B cell (primary cell): ENCODE data around the gene SLIT3. TPM values are rescaled to one million over a fixed set of nuclear protein-coding genes. Genes with fewer than 3 reads are reported as not detected.

Experiments used
- ATAC-seq: fragments of 200-7000 bp; cut with Tn5 transposase; one replicate; pipeline ENCODE4 v1.10.0; 2021; ENCODE audit warnings: low read depth, mild to moderate bottlenecking, moderate number of reproducible peaks, moderate library complexity
- CTCF ChIA-PET: fragments of 350-600 bp; sonication (Branson Sonifier 250); formaldehyde crosslinking; loops from one replicate; lab custom pipeline; 2021; ENCODE audit warnings: antibody characterized with exemption, inconsistent platforms; lab: Charles Lee
- POLR2A ChIA-PET: fragments of 350-600 bp; sonication (Branson Sonifier 250); formaldehyde crosslinking; loops from one replicate; lab custom pipeline; 2021; ENCODE audit warnings: antibody characterized with exemption; lab: Charles Lee
- DNase-seq: peaks from one replicate; pipeline ENCODE4 v3.0.0; 2013
- H2AFZ ChIP-seq: 2 replicates; pipeline ENCODE4 v1.6.1; 2012; ENCODE audit warnings: mild to moderate bottlenecking, low read depth, low read length; ENCODE audit not compliant: insufficient read depth, poor library complexity, severe bottlenecking
- H3K27ac ChIP-seq, 2 donors: 1 replicate in 1 of 2; 2 replicates in 1 of 2; pipeline ENCODE4 v1.5.1; 2012 to 2013; ENCODE audit warnings: low read length in 2 of 2, mild to moderate bottlenecking in 2 of 2, moderate library complexity in 1 of 2
- H3K27me3 ChIP-seq, 4 experiments: fragments of 200-600 bp in 1 of 4; sonication (generic) in 1 of 4; replicated peaks in 1 of 4; 1 replicate in 2 of 4; 2 replicates in 2 of 4; pipeline versions ENCODE4 v1.6.1 to v1.7.0; 2013 to 2016; ENCODE audit warnings: low read length in 3 of 4, mild to moderate bottlenecking in 2 of 4, mixed read lengths in 1 of 4, moderate library complexity in 1 of 4; ENCODE audit not compliant: insufficient read depth in 4 of 4, control insufficient read depth in 3 of 4; ENCODE audit errors: control extremely low read depth in 1 of 4
- H3K36me3 ChIP-seq, 2 experiments: replicated peaks in 1 of 2; 1 replicate in 1 of 2; 2 replicates in 1 of 2; pipeline versions ENCODE4 v1.6.1 to v1.7.1; 2013; ENCODE audit warnings: low read length in 1 of 2; ENCODE audit not compliant: insufficient read depth in 2 of 2, control insufficient read depth in 1 of 2; ENCODE audit errors: control extremely low read depth in 1 of 2, extremely low read depth in 1 of 2
- H3K4me1 ChIP-seq, 2 donors: fragments of 200-600 bp in 1 of 2; sonication (generic) in 1 of 2; 1 replicate in 1 of 2; 2 replicates in 1 of 2; pipeline versions ENCODE4 v1.5.1 to v1.6.1; 2013 to 2017; ENCODE audit warnings: low read length in 2 of 2; ENCODE audit not compliant: control insufficient read depth in 2 of 2, insufficient read depth in 2 of 2
- H3K4me2 ChIP-seq: replicated peaks from 2 replicates; pipeline ENCODE3; 2012; ENCODE audit warnings: mild to moderate bottlenecking, low read depth, low read length; ENCODE audit not compliant: poor library complexity, severe bottlenecking
- H3K4me3 ChIP-seq, 5 experiments: fragments of 200-600 bp in 1 of 5; sonication (generic) in 1 of 5; 1 replicate in 3 of 5; 2 replicates in 2 of 5; pipeline versions ENCODE4 v1.5.1 to v1.7.0; 2011 to 2016; ENCODE audit warnings: low read length in 4 of 5, mild to moderate bottlenecking in 4 of 5, low read depth in 2 of 5, control low read depth in 1 of 5, moderate library complexity in 1 of 5; ENCODE audit not compliant: insufficient read depth in 1 of 5; ENCODE audit errors: control extremely low read depth in 1 of 5, extremely low read depth in 1 of 5
- H3K79me2 ChIP-seq: fragments of 200-600 bp; sonication (generic); one replicate; pipeline ENCODE4 v1.6.0; 2016; ENCODE audit warnings: low read length; ENCODE audit not compliant: control insufficient read depth, insufficient read depth
- H3K9ac ChIP-seq: fragments of 200-600 bp; sonication (generic); 2 replicates; pipeline ENCODE4 v1.6.1; 2017; ENCODE audit warnings: mild to moderate bottlenecking, low read length, moderate library complexity
- H3K9me3 ChIP-seq, 3 donors: one replicate each; pipeline versions ENCODE4 v1.6.1 to v1.7.1; 2013; ENCODE audit warnings: low read length in 2 of 3; ENCODE audit not compliant: control insufficient read depth in 2 of 3, insufficient read depth in 1 of 3; ENCODE audit errors: control extremely low read depth in 1 of 3
- H4K20me1 ChIP-seq: 2 replicates; pipeline ENCODE4 v1.6.0; 2012; ENCODE audit warnings: mild to moderate bottlenecking, low read length; ENCODE audit not compliant: insufficient read depth, control insufficient read depth, poor library complexity, severe bottlenecking
- H3K27ac Mint-ChIP-seq: one replicate; pipeline ENCODE4 v1.8.0; 2021; ENCODE audit warnings: mixed read lengths
- H3K27me3 Mint-ChIP-seq: one replicate; pipeline ENCODE4 v1.8.0; 2021; ENCODE audit warnings: mixed read lengths
- H3K4me1 Mint-ChIP-seq: one replicate; pipeline ENCODE4 v1.8.0; 2021; ENCODE audit warnings: mixed read lengths
- H3K4me3 Mint-ChIP-seq: one replicate; pipeline ENCODE4 v1.8.0; 2021; ENCODE audit warnings: mixed read lengths
- H3K9me3 Mint-ChIP-seq: one replicate; pipeline ENCODE4 v1.8.0; 2022; ENCODE audit warnings: mixed read lengths; ENCODE audit not compliant: insufficient read depth
- EZH2 ChIP-seq: IDR thresholded peaks from 2 replicates; pipeline ENCODE4 v1.6.1; 2012; ENCODE audit warnings: borderline replicate concordance, low read depth, mild to moderate bottlenecking, moderate library complexity, low read length; ENCODE audit not compliant: insufficient read depth, poor library complexity, severe bottlenecking
- WGBS: methylation state at CpG from one replicate; pipeline ENCODE4 v1.1.5; 2013; ENCODE audit warnings: missing lambda C conversion rate; ENCODE audit not compliant: insufficient coverage; 5-methylcytosine and 5-hydroxymethylcytosine counted together
- intact Hi-C: fragments of 100-400 bp; cut with micrococcal nuclease; formaldehyde crosslinking; loops from one replicate; pipeline ENCODE4 v1.10.0; 2022
- polyA plus RNA-seq: library from polyadenylated mRNA; depleted of rRNA; stranded (reverse); fragments of >200 nt; gene quantifications from 2 replicates; pipeline ENCODE4 v1.2.3, GENCODE V29; 2012
- total RNA-seq, 2 donors: library from RNA; stranded (reverse); fragments of 120-200 nt in 1 of 2; gene quantifications; 1 replicate in 1 of 2; 2 replicates in 1 of 2; pipeline versions ENCODE4 v1.2.3 to v1.2.4, GENCODE V29; 2013 to 2022
- TF ChIP-seq, protein P1 (sequence below): fragments of 200-600 bp; IDR thresholded peaks from one replicate; pipeline ENCODE4 v1.8.0; 2022; ENCODE audit warnings: antibody characterized with exemption, mild to moderate bottlenecking

SLIT3 gene
- total and polyA plus RNA-seq, 2 donors (not counting 1 experiment from before 2014, with no cell fraction given) = not detected

DNA sequence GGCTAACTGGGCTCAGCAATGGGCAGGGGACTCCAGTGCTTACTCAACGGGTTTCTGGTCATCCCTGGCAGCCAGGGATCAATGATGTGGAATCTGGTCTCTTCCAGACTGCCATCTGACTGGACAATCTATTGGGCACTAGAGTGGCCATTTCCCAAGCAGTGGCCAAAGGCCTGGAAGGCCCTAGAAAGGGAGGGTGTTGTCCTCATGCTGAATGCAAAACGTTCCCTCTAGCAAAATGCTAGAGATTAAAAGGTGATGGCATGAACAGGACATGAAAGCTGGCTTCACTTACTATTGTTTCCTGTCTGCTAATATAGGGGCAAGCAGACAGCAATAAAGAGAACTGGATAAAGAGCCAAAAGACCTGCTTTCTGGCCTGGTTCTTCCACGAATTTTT lies 467.6 kb downstream of the SLIT3 start:
- ChIA-PET CTCF (no interaction called here), POLR2A (no interaction called here)
- Histone ChIP-seq H3K9me3 (no peaks in the 10 kb centered on the region), H3K79me2 (no peaks in the 10 kb centered on the region), H4K20me1 (no peaks in the 10 kb centered on the region), H3K4me3 (no peak overlapping the region), H2AFZ (no peak overlapping the region), H3K27me3 (no peaks in the 10 kb centered on the region), H3K36me3 (no peaks in the 10 kb centered on the region), H3K9ac (no peak overlapping the region), H3K27ac (no peak overlapping the region), H3K4me1 (no peaks in the 10 kb centered on the region), H3K4me2 (no peak overlapping the region)
- H3K9me3 Mint-ChIP-seq = no peaks in the 10 kb centered on the region
- H3K4me1 Mint-ChIP-seq = no peaks in the 10 kb centered on the region
- intact Hi-C loops = no loop called here
- no peaks in the 10 kb centered on the region for H3K27me3 Mint-ChIP-seq
- no peak overlapping the region for H3K4me3 Mint-ChIP-seq
- WGBS = 72% methylated on average over 2 of the region's 3 CpGs
- H3K27ac Mint-ChIP-seq = no peak overlapping the region
- no peak for DNase-seq
- no peak for ATAC-seq
- no peak for TF ChIP-seq EZH2

DNA sequence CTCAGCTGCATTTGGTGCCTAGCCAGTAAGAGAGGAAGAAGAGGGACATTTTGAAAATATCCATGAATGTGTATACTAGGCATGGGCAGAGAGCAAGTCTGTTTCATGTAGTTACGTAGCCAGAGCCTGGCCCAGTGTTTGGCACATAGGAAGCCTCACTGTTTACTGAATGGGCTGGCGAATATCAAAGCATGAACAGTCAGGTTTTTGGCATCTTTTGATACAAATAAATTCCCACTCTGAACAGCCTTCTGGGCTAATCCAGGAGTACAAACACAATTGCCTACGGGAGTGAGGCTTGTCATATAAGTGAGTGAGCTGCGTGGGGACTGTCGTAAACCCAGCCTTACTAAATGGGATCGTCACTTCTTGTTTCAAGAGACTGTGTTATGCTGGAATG lies 468.6 kb downstream of the SLIT3 start:
- H3K27ac Mint-ChIP-seq = no peak overlapping the region
- DNase-seq = no peak
- POLR2A ChIA-PET = no interaction called here
- Histone ChIP-seq H3K9me3 (no peaks in the 10 kb centered on the region), H3K4me2 (no peak overlapping the region), H2AFZ (no peak overlapping the region), H3K4me3 (no peak overlapping the region), H3K4me1 (no peaks in the 10 kb centered on the region), H3K79me2 (no peaks in the 10 kb centered on the region), H3K9ac (no peak overlapping the region), H3K27ac (no peak overlapping the region), H4K20me1 (no peaks in the 10 kb centered on the region), H3K36me3 (no peaks in the 10 kb centered on the region), H3K27me3 (no peaks in the 10 kb centered on the region)
- no peak for TF ChIP-seq EZH2
- TF ChIP-seq, protein P1, sequence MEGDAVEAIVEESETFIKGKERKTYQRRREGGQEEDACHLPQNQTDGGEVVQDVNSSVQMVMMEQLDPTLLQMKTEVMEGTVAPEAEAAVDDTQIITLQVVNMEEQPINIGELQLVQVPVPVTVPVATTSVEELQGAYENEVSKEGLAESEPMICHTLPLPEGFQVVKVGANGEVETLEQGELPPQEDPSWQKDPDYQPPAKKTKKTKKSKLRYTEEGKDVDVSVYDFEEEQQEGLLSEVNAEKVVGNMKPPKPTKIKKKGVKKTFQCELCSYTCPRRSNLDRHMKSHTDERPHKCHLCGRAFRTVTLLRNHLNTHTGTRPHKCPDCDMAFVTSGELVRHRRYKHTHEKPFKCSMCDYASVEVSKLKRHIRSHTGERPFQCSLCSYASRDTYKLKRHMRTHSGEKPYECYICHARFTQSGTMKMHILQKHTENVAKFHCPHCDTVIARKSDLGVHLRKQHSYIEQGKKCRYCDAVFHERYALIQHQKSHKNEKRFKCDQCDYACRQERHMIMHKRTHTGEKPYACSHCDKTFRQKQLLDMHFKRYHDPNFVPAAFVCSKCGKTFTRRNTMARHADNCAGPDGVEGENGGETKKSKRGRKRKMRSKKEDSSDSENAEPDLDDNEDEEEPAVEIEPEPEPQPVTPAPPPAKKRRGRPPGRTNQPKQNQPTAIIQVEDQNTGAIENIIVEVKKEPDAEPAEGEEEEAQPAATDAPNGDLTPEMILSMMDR = no peak
- ATAC-seq = no peak
- CTCF ChIA-PET = no interaction called here
- H3K4me1 Mint-ChIP-seq = no peaks in the 10 kb centered on the region
- WGBS = 84% methylated on average over 6 of the region's 6 CpGs
- H3K9me3 Mint-ChIP-seq = no peaks in the 10 kb centered on the region
- intact Hi-C loops = no loop called here
- H3K27me3 Mint-ChIP-seq = no peaks in the 10 kb centered on the region
- H3K4me3 Mint-ChIP-seq = no peak overlapping the region
